GM21528 (cell line): ENCODE data around the gene AACS.

Experiments
- ATAC-seq: cut with Tn5 transposase; IDR thresholded peaks from one replicate; pipeline ENCODE4 v1.9.1; 2021; ENCODE audit warnings: mild to moderate bottlenecking, moderate library complexity; ENCODE audit not compliant: unreplicated experiment, low FRiP score

The AACS gene

DNA sequence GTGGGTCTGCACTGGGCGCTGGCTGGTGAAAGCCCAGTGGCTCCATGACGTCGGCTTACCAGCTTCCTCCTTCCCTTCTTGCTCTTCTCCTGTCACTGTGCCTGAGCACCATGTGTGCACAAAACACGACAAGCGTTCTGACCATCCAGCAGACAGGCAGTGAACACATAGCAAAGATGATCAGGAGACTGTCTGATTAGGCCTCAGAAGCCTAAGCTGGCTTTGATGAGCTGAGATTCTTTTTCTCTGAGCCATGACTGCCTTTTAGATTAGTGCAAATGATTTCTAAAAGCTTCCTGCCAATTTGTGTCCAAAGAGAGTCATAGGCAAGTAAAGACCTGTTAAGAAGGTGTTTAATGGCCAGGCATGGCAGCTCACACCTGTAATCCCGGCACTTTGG is 83.1 kb downstream of the AACS start:
- no peak for ATAC-seq

DNA sequence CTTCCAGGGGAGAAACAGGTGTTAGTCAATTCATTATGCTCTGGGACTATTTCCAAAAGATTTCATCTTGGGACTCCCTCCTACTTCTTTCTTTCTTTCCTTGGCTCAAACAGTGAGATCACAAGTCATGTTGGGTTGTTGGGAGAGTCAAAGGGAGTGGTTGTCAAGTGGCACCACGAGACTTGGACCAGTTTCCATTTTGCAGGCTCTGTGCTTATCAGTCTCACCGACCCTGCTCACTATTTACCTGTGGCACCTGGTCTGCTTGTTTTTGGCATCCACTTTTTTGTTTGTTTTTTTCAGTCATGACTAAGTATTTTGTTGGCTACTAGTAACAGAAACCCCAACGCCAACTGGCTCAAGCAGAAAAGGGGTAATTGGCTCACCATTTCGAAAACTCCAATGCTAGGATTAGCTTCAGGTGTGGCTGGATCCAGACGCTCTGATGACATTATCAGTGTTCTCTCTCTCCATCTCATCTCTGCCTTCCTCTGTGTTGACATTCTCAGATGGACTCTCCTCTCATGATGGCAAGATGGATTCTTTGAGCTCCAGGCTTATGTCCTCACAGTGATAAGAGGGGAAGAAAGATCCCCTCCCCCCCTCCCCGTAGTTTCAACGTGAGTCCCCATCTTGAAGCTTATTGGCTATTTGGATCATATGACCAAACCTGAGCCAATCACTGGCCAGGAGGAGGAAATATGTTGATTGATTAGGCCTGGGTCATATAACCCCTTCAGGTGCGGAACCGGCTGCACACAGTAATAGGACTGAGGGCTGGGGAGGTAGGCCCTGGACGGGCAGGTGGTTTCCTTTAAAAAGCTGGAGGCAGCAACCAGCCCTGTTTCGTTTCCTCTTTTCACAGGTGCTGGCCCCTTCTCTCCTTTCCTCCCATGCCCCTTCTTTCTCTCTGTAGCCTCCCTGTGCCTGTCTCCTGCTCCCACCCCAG is 84.2 kb downstream of the AACS start:
- ATAC-seq, result peak; percentile 96

DNA sequence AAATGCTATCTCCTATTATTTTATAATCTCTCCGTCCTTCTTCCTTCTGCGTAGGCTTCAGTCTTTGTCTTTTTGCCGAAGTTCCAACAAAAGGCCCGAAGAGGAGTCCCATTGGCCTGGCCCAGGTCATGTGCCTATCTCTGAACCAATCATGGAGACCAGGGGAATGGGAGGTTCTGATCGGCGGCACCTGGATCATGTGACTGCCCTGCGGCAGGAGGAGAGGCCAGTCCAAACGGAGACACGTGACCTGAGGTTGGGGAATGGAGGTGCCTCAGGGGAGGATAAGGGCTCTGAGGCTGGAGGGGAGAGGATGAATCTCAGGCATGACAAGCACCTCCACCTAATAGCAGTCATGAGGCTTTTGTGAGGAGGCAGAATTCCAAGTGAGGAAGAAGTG is 86.0 kb downstream of the AACS start:
- no peak for ATAC-seq

DNA sequence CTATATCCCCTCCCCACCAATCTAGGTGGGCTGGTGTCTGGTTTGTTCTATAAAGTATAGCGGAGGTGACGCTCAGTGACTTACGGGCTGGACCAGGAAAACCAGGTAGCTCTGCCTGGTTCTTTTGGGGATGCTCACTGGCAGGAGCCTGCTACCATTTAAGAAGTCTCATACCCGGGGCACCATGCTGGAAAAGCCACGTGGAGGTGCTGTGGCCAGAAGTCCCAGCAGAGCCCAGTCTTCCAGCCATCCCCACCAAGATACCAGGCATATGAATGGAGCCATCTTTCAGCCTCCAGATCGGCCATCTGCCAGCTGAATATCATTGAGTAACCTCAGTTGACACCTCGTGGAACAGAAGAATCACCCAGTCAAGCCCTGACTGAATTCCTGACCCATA is 87.2 kb downstream of the AACS start:
- ATAC-seq, result no peak

DNA sequence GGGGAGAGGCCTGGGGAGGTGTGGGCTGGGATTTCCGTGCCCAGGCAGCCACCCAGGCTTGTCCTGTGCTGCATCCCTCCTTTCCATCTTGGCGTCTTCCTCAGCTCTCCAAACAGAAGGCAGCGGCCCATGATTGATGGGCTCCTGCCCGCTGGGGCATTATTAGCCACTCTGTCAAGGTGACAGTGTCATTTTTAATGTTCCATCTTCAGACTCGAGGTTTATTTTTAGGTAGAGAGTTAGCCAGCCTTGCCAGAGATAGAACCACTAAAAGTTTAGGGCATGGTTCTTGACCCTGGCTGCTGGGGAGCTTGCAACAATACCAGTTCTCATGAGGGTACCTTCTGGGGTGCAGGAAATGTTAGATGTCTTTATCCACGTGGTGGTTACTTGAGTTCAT is 90.1 kb downstream of the AACS start:
- no peak for ATAC-seq

DNA sequence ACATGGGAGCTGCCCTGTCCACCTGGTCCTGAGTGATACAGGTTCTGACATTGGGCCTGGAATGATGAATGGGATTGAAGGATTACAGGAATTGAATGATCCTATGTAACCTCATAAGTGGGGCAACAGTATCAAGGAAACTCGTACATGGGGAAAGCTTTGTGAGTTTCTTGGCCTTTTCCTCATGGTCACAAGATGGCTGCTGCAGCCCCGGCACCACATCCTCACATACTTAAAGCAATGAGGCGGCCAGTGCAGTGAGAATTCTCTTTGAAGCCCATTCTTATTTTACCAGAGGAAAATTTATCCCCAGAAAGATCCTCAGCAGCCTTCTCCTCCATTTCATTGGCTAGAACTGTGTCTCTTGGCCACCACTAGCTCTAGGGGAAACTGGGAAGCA is 91.9 kb downstream of the AACS start:
- ATAC-seq, result no peak

DNA sequence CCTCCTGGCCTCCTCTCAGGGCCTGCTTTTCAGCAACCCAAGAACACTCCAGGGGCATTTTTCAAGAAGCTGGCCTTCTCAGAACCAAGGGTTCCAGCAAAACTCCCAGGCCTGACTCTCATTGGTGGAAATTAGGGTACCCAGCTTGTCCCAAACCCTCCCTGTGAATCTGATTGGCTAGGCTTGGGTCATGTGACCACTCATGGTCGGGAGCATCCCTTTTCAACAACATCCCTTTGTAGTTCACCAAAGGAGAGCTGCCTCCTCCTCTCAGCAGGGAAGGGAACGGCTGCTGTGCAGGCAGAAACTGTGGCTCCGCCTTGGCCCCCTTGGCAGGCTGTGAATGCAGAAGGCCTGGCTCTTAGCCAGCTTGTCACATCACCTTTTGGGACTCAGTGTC is 94.5 kb downstream of the AACS start:
- no peak for ATAC-seq

DNA sequence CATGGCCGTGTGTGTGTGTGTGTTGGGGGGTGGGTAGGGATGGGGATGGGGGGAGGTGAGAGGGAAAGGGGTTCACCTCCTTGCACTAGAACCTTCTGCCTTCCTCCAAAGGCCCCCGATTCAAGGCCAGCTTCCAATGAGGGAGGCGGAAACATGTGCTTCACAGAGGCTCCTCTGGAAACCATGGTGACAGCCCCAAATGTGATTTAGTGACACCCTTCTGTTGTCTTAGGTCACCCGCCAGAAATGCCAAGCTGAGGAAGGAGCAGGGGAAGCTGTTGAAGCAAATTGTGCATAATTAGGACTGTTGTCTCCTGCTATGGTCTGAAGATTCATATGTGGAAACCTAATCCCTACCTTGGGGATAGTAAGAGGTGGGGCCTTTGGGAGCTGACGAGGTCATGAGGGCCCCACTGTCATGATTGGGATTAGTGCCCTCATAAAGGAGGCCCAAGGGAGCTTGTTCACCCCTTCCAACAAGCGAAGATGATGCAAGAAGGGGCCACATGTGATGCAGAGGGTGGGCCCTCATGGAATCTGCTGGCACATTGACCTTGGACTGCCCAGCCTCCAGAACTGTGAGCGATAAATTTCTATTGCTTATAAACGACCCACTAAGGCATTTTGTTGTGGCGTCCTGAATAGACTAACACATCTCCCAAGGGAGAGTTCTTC is 95.2 kb downstream of the AACS start:
- ATAC-seq, result no peak

DNA sequence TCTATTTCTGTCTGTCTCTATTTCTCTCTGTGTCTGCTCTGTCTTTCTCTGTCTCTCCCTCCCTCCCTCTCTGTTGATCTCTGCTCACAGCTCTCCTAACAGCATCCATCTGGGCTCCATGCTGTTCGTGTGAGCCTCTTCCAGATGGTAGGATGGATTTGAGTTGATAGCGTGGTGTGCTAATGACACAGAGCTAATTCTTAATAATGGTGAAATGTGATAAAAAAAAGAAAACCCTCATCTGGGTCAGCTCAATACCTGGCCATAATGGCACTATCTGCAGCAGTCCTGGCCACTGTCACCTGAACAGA is 96.4 kb downstream of the AACS start:
- ATAC-seq, result no peak

DNA sequence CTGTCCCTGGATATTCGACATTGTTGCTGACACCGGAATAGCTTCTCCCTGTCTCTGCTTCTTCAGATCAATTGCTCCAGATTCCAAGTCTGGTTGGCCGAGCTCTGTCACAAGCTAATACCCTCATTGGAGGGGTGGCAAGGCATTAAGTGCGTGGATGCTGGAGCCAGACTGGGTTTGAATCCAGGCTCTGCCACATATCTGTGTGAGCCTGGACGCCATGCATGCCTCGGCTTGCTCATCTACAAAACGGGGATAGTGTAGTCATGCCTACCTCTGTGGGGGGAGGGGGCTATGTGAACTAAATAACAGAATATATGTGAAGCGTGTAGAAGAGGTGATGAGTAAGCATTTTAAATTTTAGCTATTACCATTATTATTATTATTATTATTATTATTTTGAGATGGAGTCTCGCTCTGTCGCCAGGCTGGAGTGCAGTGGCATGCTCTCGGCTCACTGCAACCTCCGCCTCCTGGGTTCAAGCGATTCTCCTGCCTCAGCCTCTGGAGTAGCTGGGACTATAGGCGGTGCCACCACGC is 97.3 kb downstream of the AACS start:
- ATAC-seq, result no peak

DNA sequence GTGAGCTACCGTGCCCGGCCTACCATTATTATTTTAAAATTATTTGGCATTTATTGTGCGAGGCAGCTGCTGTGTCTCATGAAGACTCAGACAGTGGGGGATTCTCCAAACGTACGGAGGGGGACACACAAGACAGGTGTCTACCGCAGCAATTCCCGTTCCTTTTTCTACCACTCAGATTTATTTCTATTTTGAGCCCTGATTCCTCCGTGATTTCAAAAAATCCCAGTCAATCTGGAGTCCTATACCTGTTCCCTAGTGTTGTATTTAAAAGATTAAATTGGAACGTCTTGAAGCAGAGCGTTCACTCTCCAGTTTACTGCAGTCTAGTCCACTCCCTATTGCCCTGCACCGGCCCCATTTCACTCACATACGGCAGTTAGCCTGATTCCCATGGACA is 97.9 kb downstream of the AACS start:
- ATAC-seq, result no peak

DNA sequence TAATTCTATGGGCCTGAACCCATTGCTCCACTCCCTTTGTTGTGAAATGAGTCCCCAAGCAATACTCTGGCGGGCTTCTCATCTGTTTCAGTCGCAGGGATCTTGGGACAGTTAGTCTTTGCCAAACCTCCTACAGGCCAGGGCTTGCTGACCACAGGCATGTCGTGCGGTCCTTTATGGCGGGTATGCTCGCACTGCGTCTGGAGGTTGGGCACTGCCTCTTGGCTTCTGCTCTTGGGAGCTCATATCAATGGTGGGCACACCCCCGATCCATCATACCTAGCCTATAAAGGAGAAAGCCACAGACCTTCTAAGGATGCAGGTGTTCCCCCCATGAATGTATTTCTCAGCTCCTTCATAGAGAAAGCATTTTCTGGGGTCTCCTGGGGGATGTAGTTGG is 99.3 kb downstream of the AACS start:
- ATAC-seq, result no peak

DNA sequence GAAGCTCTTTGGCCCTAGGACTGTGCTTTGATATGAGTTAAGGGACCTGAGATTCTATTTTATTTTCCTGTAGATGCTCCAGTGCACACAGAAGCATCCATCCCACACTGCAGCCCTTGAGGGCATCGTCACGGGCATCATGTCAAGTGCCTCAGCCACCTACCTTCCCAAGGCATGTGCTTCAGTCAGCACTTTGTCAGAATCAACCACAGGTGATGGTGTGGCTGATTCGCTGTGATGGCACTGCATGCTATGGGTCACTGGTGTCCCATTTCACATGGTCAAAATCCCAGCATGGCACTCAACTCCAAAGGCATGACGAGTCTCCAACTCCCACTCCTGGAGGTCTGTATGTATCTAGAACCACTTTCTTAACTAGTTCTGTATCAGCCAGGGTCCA is 100.8 kb downstream of the AACS start:
- no peak for ATAC-seq

DNA sequence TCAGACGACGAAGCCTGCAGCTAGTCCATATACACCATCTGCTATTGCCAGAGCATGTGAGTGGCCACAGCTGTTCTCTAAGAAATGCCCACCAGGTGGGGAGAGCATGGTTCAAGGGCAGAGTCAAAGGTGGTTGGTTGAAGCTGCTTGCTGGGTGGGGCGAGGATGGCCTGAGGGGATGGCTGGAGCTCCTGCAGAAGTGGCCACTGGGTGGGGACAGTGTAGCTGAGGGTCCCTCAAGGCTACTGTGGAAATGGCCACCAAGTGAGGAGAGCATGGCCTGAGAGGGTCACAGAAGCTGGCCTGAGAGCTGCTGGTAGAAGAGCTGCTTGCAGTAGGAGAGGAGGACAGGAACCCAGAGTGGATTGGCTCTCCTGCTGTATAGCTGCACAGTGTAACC is 102.4 kb downstream of the AACS start:
- no peak for ATAC-seq

DNA sequence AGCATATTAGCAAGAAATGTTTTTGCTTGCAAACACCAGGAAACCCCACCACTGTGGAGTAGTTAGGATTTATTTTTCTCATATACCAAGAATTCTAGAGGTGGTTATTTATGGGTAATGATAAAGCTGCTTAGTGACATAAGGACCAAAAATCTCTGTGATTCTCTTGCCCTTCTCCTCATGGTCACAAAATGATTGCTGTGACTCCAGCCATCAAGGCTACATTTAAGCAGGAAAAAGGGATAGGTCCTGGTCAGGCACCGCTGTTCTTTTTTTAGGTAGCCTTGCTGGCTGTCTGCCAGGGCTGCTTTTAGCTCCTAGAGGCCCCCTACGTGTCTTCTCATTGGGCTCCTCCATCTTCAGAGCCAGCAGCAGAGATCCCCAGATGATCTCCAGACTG is 104.2 kb downstream of the AACS start:
- no peak for ATAC-seq

DNA sequence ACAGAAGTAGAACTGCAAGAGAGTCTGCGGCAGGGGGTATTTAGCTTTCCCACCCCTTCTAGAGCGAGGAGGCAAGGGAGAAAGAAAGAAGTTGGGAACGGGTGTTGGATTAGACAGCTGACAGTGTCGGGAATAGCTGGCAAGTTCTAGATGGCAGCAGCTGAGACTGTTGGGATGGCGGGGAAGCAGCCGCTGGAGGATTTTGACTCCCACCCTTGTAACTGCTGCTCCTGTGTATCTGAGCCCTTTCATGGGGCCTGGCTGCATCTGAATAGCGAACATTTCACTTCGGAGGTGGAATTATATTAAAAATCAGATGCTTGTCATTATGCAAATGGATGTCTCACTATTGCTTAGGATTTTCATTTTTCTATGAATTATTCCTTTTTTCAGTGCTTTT is 104.6 kb downstream of the AACS start:
- no peak for ATAC-seq

DNA sequence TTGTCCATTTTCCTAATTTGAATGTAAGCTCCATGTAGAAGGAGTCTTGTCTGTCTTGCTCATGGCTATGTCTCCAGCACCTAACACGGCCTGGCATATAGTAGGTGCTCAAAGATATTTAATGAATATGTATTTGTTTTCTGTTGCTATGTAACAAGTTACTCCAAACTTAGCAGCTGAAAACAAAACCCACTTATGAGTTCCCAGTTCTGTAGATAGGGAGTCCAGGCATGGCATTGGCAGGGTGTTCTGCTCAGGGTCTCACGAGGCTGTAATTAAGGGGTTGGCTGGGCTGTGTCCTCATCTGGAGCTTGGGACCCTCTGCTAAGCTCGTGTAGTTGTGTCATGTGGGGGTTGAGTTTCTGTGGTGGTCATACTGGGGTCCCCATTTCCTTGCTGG is 106.0 kb downstream of the AACS start:
- no peak for ATAC-seq

DNA sequence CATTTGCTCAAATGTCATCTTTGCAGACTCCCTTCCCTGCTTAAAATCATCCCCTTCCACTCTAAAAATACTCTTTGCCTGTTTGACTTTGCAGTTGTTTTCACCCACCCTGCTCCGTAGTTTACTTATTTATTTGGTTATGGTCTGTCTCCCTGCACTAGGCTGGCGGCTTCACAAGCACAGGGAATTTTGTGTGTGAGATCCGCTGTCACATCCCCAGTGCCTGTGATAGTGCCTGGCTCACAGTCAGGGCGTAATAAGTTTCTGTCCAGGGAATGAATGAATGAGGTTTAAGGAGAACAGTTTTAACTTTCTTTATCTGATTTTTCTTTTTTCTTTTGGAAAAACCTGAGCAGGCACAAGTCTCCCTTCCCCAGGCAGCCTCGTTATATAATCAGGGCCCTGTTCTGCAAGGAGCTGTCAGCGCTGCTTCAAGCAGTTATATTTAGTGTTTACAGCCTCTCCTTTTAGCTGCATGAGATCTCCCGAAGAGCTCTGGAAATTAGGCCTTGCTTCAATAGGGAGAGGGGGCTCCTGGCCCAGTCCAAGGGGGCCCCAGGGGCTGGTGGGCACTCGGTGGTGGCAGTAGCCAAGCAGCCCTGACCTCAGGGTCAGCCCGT is 107.1 kb downstream of the AACS start:
- no peak for ATAC-seq

DNA sequence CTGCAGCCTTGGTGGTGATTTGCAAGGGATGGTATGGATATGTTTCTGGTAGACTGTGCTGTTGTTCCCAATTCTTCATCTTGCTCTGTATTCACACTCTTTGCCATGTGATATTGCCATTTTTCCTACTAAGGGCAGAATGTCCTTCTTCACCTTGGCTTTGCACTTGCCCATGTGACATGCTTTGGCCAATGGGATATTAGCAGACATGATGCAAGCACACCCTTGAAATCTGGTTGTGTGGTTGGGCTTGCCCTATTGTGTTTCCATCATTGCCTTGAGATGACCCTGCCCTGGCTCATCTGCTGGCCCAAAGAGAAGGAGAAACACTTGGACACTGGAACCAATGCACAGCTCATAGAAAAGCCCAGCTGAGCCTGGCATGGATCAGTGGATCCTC is 110.3 kb downstream of the AACS start:
- ATAC-seq, result no peak

DNA sequence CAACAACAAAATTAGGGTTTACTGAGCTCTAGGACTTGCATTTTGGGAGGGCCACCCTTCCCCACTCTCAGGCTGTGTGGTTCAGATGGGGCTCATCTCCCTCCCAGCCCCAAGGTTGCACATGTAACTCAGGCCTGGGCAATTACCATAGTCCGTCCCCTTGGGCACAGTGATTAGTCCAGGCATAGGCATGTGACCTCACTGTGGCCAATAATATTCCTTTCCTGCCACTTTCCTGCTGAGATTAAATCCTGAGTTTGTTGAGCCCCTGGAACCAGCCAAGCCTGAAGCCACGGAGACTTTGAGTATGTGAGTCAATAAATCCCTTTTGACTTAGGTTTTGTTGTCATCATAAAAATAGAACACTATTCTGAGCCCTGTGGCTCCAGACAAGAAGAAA is 113.0 kb downstream of the AACS start:
- ATAC-seq, result no peak

DNA sequence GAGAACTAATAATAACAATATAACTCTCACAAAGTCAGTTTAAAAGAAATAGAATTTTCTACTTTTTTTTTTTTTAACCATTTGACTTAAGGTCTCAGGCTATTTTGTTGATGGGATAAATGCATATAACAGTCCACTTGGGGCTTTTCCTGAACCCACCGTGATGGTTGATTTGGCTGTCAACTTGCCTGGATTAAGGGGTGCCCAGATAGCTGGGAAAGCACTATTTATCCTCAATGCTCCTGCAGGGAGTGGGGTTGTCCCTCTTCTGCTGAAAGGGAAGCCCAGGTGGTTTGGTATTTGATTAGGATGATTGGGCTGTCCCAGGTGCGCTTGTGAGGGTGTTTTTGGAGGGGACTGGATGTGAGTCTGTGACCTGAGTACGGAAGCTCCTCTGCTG is 114.9 kb downstream of the AACS start:
- ATAC-seq, result no peak

DNA sequence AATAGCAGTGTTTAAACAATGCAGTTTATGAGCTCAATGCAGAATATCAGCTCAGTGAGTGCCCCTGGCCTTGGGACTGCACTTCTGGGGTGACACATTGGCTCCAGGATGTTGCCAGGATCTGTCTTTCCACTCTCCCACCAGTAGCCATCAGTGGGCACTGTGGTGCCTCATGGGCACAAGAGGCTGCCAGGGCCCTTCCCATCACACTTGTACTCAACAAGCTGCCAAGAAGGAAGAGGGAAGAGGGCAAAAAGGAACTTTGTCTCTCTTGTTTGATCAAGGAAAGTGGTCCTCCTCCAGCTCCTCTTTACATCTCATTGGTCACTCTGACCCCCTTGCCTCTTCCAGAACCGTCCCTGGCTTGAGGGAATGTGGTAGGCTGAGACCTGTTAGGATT is 115.9 kb downstream of the AACS start:
- ATAC-seq, result no peak
